Upper lobe of left lung (tissue), 6 donors: ENCODE results near the gene TMEM37. TPM values are rescaled to one million over a fixed set of nuclear protein-coding genes. Genes with fewer than 3 reads are reported as not detected.

ENCODE experiments used
- ATAC-seq, 2 donors: fragments of 200-7000 bp; cut with Tn5 transposase; one replicate each; pipeline ENCODE4 v1.9.1; 2022; ENCODE audit warnings: mild to moderate bottlenecking in 2 of 2, moderate library complexity in 2 of 2; ENCODE audit not compliant: low FRiP score in 2 of 2
- DNase-seq, 2 donors: peaks; one replicate each; pipeline ENCODE4 v3.0.0-alpha.2; 2019 to 2020
- H3K27ac ChIP-seq, 4 donors: fragments of 200-600 bp; sonication (generic); one replicate each; pipeline ENCODE4 v1.5.1; 2016 to 2019
- H3K27me3 ChIP-seq, 4 donors: fragments of 200-600 bp; sonication (generic); one replicate each; pipeline ENCODE4 v1.5.1; 2017 to 2019
- H3K36me3 ChIP-seq, 4 donors: fragments of 200-600 bp; sonication (generic); one replicate each; pipeline ENCODE4 v1.5.1; 2016 to 2019
- H3K4me1 ChIP-seq, 4 donors: fragments of 200-600 bp; sonication (generic); one replicate each; pipeline ENCODE4 v1.5.1; 2018 to 2019
- H3K4me3 ChIP-seq, 4 donors: fragments of 200-600 bp; sonication (generic); one replicate each; pipeline ENCODE4 v1.5.1; 2017 to 2019; ENCODE audit warnings: mild to moderate bottlenecking in 2 of 4, moderate library complexity in 1 of 4
- H3K9me3 ChIP-seq, 4 donors: fragments of 200-600 bp; sonication (generic); one replicate each; pipeline ENCODE4 v1.5.1; 2018 to 2019
- CTCF ChIP-seq, 6 experiments: fragments of 450-650 bp in 4 of 6; fragments of 200-600 bp in 2 of 6; sonication (generic) in 2 of 6; IDR thresholded peaks; one replicate each; pipeline ENCODE4 v1.5.1; 2016 to 2019; ENCODE audit warnings: antibody characterized with exemption in 6 of 6
- EP300 ChIP-seq, 4 donors: sonication (generic); formaldehyde crosslinking; IDR thresholded peaks; one replicate each; pipeline ENCODE4 v1.5.1; 2017; ENCODE audit warnings: antibody characterized with exemption in 4 of 4, control low read depth in 2 of 4
- POLR2A ChIP-seq, 4 donors: fragments of 450-650 bp; IDR thresholded peaks; one replicate each; pipeline ENCODE4 v1.5.1; 2016 to 2017; ENCODE audit warnings: antibody characterized with exemption in 4 of 4, mild to moderate bottlenecking in 2 of 4
- POLR2AphosphoS5 ChIP-seq, 2 donors: sonication (generic); formaldehyde crosslinking; IDR thresholded peaks; one replicate each; pipeline ENCODE4 v1.5.1; 2017; ENCODE audit warnings: antibody characterized with exemption in 2 of 2
- whole genome bisulfite sequencing, 2 donors: methylation state at CpG; one replicate each; pipeline ENCODE4 v1.1.5; 2017 to 2018; 5-methylcytosine and 5-hydroxymethylcytosine counted together
- total RNA-seq, 6 donors: library from RNA; depleted of rRNA in 4 of 6; stranded (reverse); fragments of >200 nt in 4 of 6; gene quantifications; one replicate each; pipeline versions ENCODE4 v1.1.0 to v1.2.1, GENCODE V29; 2016 to 2021
- donor health status: DM: no; HTN: no; CAD: no; lungs with moderate emphysema.
- donor health status: DM: no; HTN: yes; CAD: no; lungs with severe emphysema.

The TMEM37 gene
- total RNA-seq, 6 donors from 2014 or later: 9.3 to 28.5 (median 14.5) TPM

GRCh38 chr2:119421741-119422140 lies 9.9 kb upstream of the TMEM37 start:
- no peak for TF ChIP-seq CTCF (IDR thresholded peaks at IDR 0.05)
- TF ChIP-seq EP300 (IDR thresholded peaks at IDR 0.05): no peak
- TF ChIP-seq POLR2A (IDR thresholded peaks at IDR 0.05): no peak
- TF ChIP-seq POLR2AphosphoS5 (IDR thresholded peaks at IDR 0.05): no peak
- no peak for DNase-seq
- no peak for ATAC-seq
- no peaks in the 10 kb centered on the region for H3K27me3 ChIP-seq
- H3K27ac ChIP-seq: no peak overlapping the region
- H3K36me3 ChIP-seq: no peaks in the 10 kb centered on the region
- H3K4me1 ChIP-seq: peaks cover 9 to 14% (median 11%) of the 10 kb centered on the region in 4 donors
- H3K9me3 ChIP-seq: no peaks in the 10 kb centered on the region
- H3K4me3 ChIP-seq: no peak overlapping the region

- no peak for ATAC-seq
Observed at GRCh38 chr2:119422360-119423107, 9.1 kb upstream of the TMEM37 start.

GRCh38 chr2:119423108-119423444 lies 8.6 kb upstream of the TMEM37 start:
- Histone ChIP-seq H3K27me3 (no peaks in the 10 kb centered on the region), H3K27ac (no peak overlapping the region), H3K4me3 (no peak overlapping the region), H3K36me3 (no peaks in the 10 kb centered on the region), H3K4me1 (peaks cover 20 to 28% (median 24%) of the 10 kb centered on the region in 4 donors), H3K9me3 (no peaks in the 10 kb centered on the region)
- ATAC-seq: no peak
- WGBS, 2 donors: 82 to 89% methylated on average over 2 of the region's 2 CpGs
- TF ChIP-seq POLR2AphosphoS5 (IDR thresholded peaks at IDR 0.05) (no peak), CTCF (IDR thresholded peaks at IDR 0.05) (no peak)
- DNase-seq: no peak

More at GRCh38 chr2:119422360-119423107, 9.1 kb upstream of the TMEM37 start:
- DNase-seq: no peak
- Histone ChIP-seq H3K27me3 (no peaks in the 10 kb centered on the region), H3K36me3 (no peaks in the 10 kb centered on the region), H3K9me3 (no peaks in the 10 kb centered on the region), H3K4me1 (peaks cover 16 to 22% (median 19%) of the 10 kb centered on the region in 4 donors), H3K27ac (no peak overlapping the region), H3K4me3 (no peak overlapping the region)
- WGBS, 2 donors: 87% methylated on average over 7 of the region's 7 CpGs
- TF ChIP-seq POLR2A (IDR thresholded peaks at IDR 0.05) (no peak), POLR2AphosphoS5 (IDR thresholded peaks at IDR 0.05) (no peak), EP300 (IDR thresholded peaks at IDR 0.05) (no peak)

- DNase-seq: no peak
- Histone ChIP-seq H3K27ac (no peak overlapping the region), H3K4me3 (no peak overlapping the region), H3K36me3 (no peaks in the 10 kb centered on the region), H3K9me3 (no peaks in the 10 kb centered on the region), H3K27me3 (no peaks in the 10 kb centered on the region), H3K4me1 (peaks cover 28 to 35% (median 30%) of the 10 kb centered on the region in 4 donors)
- TF ChIP-seq CTCF (IDR thresholded peaks at IDR 0.05) (no peak), EP300 (IDR thresholded peaks at IDR 0.05) (no peak), POLR2AphosphoS5 (IDR thresholded peaks at IDR 0.05) (no peak), POLR2A (IDR thresholded peaks at IDR 0.05) (no peak)
- ATAC-seq: no peak
- 86 to 88% methylated on average over 2 of the region's 2 CpGs for WGBS, 2 donors
Observed at GRCh38 chr2:119423811-119424210, 7.8 kb upstream of the TMEM37 start.

- no peak overlapping the region for H3K27ac ChIP-seq
- peaks cover 35 to 42% (median 37%) of the 10 kb centered on the region in 4 donors for H3K4me1 ChIP-seq
- 89 to 95% methylated on average over 9 to 10 of the region's 10 CpGs for WGBS, 2 donors
- no peaks in the 10 kb centered on the region for H3K27me3 ChIP-seq
- no peak for DNase-seq
- no peaks in the 10 kb centered on the region for H3K36me3 ChIP-seq
- no peak for ATAC-seq
- no peak overlapping the region for H3K4me3 ChIP-seq
- TF ChIP-seq POLR2AphosphoS5 (IDR thresholded peaks at IDR 0.05) (no peak), CTCF (IDR thresholded peaks at IDR 0.05) (no peak), EP300 (IDR thresholded peaks at IDR 0.05) (no peak), POLR2A (IDR thresholded peaks at IDR 0.05) (no peak)
- no peaks in the 10 kb centered on the region for H3K9me3 ChIP-seq
Observed at GRCh38 chr2:119424284-119425118, 7.2 kb upstream of the TMEM37 start.
